ENCODE results near the gene ETAA1.

DNA sequence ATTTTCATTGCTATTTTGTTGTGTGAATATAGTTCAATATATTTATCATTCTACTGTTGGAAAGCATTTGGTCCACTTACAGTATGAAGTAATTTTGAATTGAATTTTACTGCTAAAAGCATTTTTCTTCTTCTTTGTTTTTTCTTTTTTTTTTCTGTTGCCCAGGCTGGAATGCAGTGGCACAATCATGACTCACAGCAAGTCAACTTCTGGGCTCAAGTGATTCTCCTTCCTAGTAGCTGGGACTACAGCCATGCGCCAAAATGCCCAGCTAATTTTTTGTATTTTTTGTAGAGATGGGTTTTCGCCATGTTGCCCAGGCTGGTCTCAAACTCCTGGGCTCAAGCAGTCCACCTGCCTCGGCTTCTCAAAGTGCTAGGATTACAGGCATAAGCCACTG, 2.4 kb upstream of the ETAA1 start:
- TF ChIP-seq, protein P1, sequence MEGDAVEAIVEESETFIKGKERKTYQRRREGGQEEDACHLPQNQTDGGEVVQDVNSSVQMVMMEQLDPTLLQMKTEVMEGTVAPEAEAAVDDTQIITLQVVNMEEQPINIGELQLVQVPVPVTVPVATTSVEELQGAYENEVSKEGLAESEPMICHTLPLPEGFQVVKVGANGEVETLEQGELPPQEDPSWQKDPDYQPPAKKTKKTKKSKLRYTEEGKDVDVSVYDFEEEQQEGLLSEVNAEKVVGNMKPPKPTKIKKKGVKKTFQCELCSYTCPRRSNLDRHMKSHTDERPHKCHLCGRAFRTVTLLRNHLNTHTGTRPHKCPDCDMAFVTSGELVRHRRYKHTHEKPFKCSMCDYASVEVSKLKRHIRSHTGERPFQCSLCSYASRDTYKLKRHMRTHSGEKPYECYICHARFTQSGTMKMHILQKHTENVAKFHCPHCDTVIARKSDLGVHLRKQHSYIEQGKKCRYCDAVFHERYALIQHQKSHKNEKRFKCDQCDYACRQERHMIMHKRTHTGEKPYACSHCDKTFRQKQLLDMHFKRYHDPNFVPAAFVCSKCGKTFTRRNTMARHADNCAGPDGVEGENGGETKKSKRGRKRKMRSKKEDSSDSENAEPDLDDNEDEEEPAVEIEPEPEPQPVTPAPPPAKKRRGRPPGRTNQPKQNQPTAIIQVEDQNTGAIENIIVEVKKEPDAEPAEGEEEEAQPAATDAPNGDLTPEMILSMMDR (IDR thresholded peaks at IDR 0.05; ENCODE audit: low read length): no peak
- TF ChIP-seq EZH2 (IDR thresholded peaks at IDR 0.05; ENCODE audit: borderline replicate concordance, low read length): no peak

All from OCI-LY1 (cell line).